SU-DHL-6 (cell line): ENCODE results near the gene RNF214.

ENCODE experiments used
- H2AFZ ChIP-seq: fragments of 200-600 bp; sonication (generic); 2 replicates; pipeline ENCODE4 v1.6.1; 2014; ENCODE audit warnings: low read depth, mild to moderate bottlenecking, moderate library complexity, mixed read lengths, antibody characterized with exemption, low read length; ENCODE audit not compliant: severe bottlenecking
- H3F3A ChIP-seq: fragments of 200-600 bp; shearing (Covaris generic); 2 replicates; pipeline ENCODE4 v1.6.0; 2016; ENCODE audit warnings: antibody characterized with exemption, mild to moderate bottlenecking; ENCODE audit not compliant: insufficient read depth
- H3K27ac ChIP-seq: fragments of 200-600 bp; sonication (generic); 2 replicates; pipeline ENCODE4 v1.5.1; 2016; ENCODE audit warnings: low read depth, mild to moderate bottlenecking, low read length, moderate library complexity, mixed read lengths
- H3K27me3 ChIP-seq: fragments of 200-600 bp; sonication (generic), shearing (Covaris generic); 2 replicates; pipeline ENCODE4 v1.6.0; 2014; ENCODE audit warnings: mild to moderate bottlenecking, low read length
- H3K36me3 ChIP-seq: fragments of 200-600 bp; sonication (generic); 2 replicates; pipeline ENCODE4 v1.6.1; 2014; ENCODE audit warnings: mild to moderate bottlenecking, low read length, mixed read lengths
- H3K4me2 ChIP-seq: fragments of 300-600, 200-600 bp; shearing (Covaris generic), sonication (generic); 2 replicates; pipeline ENCODE4 v1.6.0; 2014; ENCODE audit warnings: low read length, low read depth, mild to moderate bottlenecking; ENCODE audit not compliant: poor library complexity, severe bottlenecking
- H3K4me3 ChIP-seq: fragments of 200-600 bp; sonication (generic); 2 replicates; pipeline ENCODE4 v1.5.1; 2014; ENCODE audit warnings: antibody characterized with exemption, low read length, mild to moderate bottlenecking, mixed read lengths; ENCODE audit not compliant: insufficient read depth, poor library complexity, severe bottlenecking
- H3K79me2 ChIP-seq: fragments of 200-600 bp; sonication (generic); 2 replicates; pipeline ENCODE4 v1.6.1; 2014; ENCODE audit warnings: mild to moderate bottlenecking, low read length, moderate library complexity; ENCODE audit not compliant: insufficient read depth
- H3K9ac ChIP-seq: fragments of 200-600 bp; sonication (generic); 2 replicates; pipeline ENCODE4 v1.7.0; 2014; ENCODE audit warnings: mild to moderate bottlenecking, low read length
- H3K9me2 ChIP-seq: fragments of 200-600 bp; sonication (generic); replicated peaks from 2 replicates; pipeline ENCODE4 v1.6.1; 2014; ENCODE audit warnings: low read length; ENCODE audit not compliant: insufficient read depth
- H3K9me3 ChIP-seq: fragments of 200-600 bp; sonication (generic); 2 replicates; pipeline ENCODE4 v1.6.1; 2014; ENCODE audit warnings: low read length, mixed read lengths; ENCODE audit not compliant: insufficient read depth
- H4K20me1 ChIP-seq: fragments of 200-600 bp; sonication (generic); 2 replicates; pipeline ENCODE4 v1.6.1; 2014; ENCODE audit warnings: low read depth, mild to moderate bottlenecking, antibody characterized with exemption, low read length, moderate library complexity, mixed read lengths
- EZH2phosphoT487 ChIP-seq: fragments of 200-600 bp; sonication (generic), shearing (Covaris generic); conservative IDR thresholded peaks from 2 replicates; pipeline ENCODE4 v1.6.1; 2018; ENCODE audit warnings: mild to moderate bottlenecking, antibody characterized with exemption, low read length, moderate library complexity, mixed read lengths
- TF ChIP-seq, protein P1 (sequence below): fragments of 200-600 bp; sonication (generic); IDR thresholded peaks from one replicate; pipeline ENCODE4 v1.5.1; 2017; ENCODE audit warnings: antibody characterized with exemption, mild to moderate bottlenecking, low read length, moderate library complexity; ENCODE audit not compliant: insufficient read depth, poor library complexity, severe bottlenecking

Gene RNF214

DNA sequence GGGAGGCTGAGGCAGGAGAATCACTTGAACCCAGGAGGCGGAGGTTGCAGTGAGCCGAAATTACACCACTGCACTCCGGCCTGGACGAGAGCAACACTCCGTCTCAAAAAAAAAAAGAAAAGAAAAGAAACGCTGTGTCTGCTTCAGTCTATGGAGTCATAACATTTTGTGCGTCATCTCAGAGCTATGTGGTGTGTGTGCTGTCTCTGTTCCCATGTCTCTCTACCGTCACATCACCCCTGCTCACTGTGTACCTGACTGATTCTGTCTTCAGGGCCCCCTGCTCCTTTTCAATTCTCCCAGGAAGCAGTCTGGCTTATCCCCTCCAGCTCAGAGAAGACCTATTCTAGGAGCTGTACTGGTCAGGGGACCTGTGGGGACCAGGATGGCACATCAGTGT is 65.7 kb downstream of the RNF214 start:
- H3K4me3 ChIP-seq: no peak overlapping the region
- no peaks in the 10 kb centered on the region for H4K20me1 ChIP-seq
- no peaks in the 10 kb centered on the region for H3K27me3 ChIP-seq
- H3K79me2 ChIP-seq: no peaks in the 10 kb centered on the region
- H3K9ac ChIP-seq: no peak overlapping the region
- H3K27ac ChIP-seq: no peak overlapping the region
- no peak overlapping the region for H3K4me2 ChIP-seq
- H3F3A ChIP-seq: no peaks in the 10 kb centered on the region
- no peaks in the 10 kb centered on the region for H3K36me3 ChIP-seq
- H2AFZ ChIP-seq: no peak overlapping the region
- H3K9me3 ChIP-seq: no peaks in the 10 kb centered on the region
- no peak for TF ChIP-seq EZH2phosphoT487
- TF ChIP-seq, protein P1, sequence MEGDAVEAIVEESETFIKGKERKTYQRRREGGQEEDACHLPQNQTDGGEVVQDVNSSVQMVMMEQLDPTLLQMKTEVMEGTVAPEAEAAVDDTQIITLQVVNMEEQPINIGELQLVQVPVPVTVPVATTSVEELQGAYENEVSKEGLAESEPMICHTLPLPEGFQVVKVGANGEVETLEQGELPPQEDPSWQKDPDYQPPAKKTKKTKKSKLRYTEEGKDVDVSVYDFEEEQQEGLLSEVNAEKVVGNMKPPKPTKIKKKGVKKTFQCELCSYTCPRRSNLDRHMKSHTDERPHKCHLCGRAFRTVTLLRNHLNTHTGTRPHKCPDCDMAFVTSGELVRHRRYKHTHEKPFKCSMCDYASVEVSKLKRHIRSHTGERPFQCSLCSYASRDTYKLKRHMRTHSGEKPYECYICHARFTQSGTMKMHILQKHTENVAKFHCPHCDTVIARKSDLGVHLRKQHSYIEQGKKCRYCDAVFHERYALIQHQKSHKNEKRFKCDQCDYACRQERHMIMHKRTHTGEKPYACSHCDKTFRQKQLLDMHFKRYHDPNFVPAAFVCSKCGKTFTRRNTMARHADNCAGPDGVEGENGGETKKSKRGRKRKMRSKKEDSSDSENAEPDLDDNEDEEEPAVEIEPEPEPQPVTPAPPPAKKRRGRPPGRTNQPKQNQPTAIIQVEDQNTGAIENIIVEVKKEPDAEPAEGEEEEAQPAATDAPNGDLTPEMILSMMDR: no peak
- no peaks in the 10 kb centered on the region for H3K9me2 ChIP-seq

DNA sequence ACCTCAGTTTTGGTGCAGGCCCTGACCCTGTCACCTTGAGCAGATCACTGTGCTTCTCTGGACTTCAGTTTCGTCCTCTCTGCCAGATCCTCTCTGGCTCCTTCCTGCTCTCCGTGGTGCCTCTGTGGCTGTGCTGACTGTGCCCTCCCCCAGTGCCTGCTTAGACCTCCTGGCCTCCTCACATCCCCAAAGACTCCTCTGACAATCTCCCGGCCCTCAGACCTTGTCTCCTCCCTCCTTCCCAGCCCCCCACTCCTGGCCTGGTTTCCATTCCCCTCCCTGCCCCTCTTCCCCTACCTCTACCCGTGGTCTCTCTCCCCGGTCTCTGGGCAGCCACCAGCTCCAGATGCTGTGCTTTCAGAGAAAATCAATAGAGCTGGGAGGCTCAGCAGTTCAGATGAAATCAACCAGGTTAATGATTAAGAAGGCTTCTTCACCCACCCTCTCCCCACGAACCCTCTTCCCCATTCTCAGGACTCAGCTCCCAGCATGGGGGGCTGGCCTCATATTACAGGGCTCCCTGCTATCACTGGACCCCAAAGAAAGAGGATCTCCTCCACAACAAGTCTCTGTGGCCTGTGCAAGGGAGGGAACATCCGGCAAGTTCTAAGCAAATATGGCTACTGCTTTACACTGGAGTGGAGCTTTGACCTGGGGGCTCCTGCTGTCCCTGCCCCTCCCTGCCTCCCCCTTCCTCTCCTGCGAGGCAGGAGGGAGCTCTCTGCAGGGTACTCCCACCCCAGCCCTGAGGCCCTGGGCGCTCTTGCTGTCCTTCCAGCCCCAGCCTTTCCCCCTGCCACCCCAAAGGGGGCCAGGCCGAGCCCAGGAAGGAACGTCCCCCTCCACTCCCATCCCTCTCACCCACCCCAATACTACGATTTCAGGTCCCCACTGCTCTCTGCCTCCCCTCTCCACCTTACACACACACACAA is 67.1 kb downstream of the RNF214 start:
- Histone ChIP-seq H3K27ac (no peak overlapping the region), H2AFZ (no peak overlapping the region), H4K20me1 (no peaks in the 10 kb centered on the region), H3K4me2 (no peak overlapping the region), H3K79me2 (no peaks in the 10 kb centered on the region), H3K27me3 (no peaks in the 10 kb centered on the region), H3K4me3 (no peak overlapping the region), H3K9ac (no peak overlapping the region), H3K9me2 (no peaks in the 10 kb centered on the region), H3K9me3 (no peaks in the 10 kb centered on the region), H3F3A (no peaks in the 10 kb centered on the region), H3K36me3 (no peaks in the 10 kb centered on the region)
- no peak for TF ChIP-seq EZH2phosphoT487
- TF ChIP-seq, protein P1: no peak

DNA sequence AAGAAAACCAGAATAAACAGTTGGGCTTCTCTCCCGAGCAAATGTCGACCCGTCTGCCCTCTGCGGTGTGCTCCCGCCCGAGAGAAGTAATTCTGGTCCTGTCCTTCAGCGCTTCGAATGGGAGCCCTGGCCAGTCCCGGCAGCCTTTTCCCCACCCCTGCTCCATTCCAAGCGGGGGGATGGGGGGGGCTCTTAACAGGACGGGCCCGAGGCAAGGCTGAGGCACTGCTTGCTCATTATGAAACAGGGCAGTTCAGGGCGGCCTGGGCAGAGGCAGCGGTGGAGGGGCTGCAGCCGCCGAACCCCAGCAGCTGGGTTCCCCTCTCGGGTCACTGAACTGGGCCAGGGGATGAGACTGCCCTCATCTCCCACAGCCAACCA is 67.8 kb downstream of the RNF214 start:
- Histone ChIP-seq H3K9me3 (no peaks in the 10 kb centered on the region), H3K9ac (no peak overlapping the region), H3K79me2 (no peaks in the 10 kb centered on the region), H3K36me3 (no peaks in the 10 kb centered on the region), H3K27me3 (no peaks in the 10 kb centered on the region), H2AFZ (no peak overlapping the region), H3K9me2 (no peaks in the 10 kb centered on the region), H3K4me2 (no peak overlapping the region), H3K27ac (no peak overlapping the region), H4K20me1 (no peaks in the 10 kb centered on the region), H3K4me3 (no peak overlapping the region), H3F3A (no peaks in the 10 kb centered on the region)
- no peak for TF ChIP-seq EZH2phosphoT487
- TF ChIP-seq, protein P1: no peak
